Endothelial cell of umbilical vein (primary cell): ENCODE data around the gene HYAL3. TPM values are rescaled to one million over a fixed set of nuclear protein-coding genes. Genes with fewer than 3 reads are reported as not detected.

Source experiments
- BruUV-seq: library from RNA; stranded (reverse); fragments of 400-500 nt; replicated peaks from 2 replicates; lab custom pipeline; 2021; lab: Mats Ljungman, UMichigan
- CTCF ChIA-PET: fragments of 300-600, 350-600 bp; sonication (Branson Sonifier 250); formaldehyde crosslinking; loops from one replicate; lab custom pipeline; 2021; ENCODE audit warnings: antibody characterized with exemption, inconsistent platforms; lab: Charles Lee
- POLR2A ChIA-PET: fragments of 300-600, 350-600 bp; sonication (Branson Sonifier 250); formaldehyde crosslinking; loops from one replicate; lab custom pipeline; 2021; ENCODE audit warnings: antibody characterized with exemption, inconsistent platforms; lab: Charles Lee
- DNase-seq: peaks from one replicate; pipeline ENCODE4 v3.0.0-alpha.2; 2011; ENCODE audit warnings: low read depth, low spot score
- FAIRE-seq: peaks from 2 replicates; lab custom pipeline; 2011; peaks lifted over from hg19 to GRCh38; lab: Jason Lieb, UNC
- H2AFZ ChIP-seq: 2 replicates; pipeline ENCODE4 v1.6.0; 2012; ENCODE audit warnings: low read depth, low read length, control low read depth, inconsistent platforms
- H3K27ac ChIP-seq: 2 replicates; pipeline ENCODE4 v1.5.1; 2011; ENCODE audit warnings: low read depth, mild to moderate bottlenecking, control low read depth, low read length, moderate library complexity; ENCODE audit not compliant: insufficient read depth
- H3K27me3 ChIP-seq, 2 experiments: 2 replicates each; pipeline versions ENCODE4 v1.6.0 to v1.6.1; 2011; ENCODE audit warnings: low read length in 2 of 2, mixed read lengths in 1 of 2; ENCODE audit not compliant: control insufficient read depth in 2 of 2, insufficient read depth in 2 of 2
- H3K36me3 ChIP-seq, 2 experiments: 2 replicates in 1 of 2; 3 replicates in 1 of 2; pipeline ENCODE4 v1.5.1; 2011; ENCODE audit warnings: low read length in 2 of 2, mild to moderate bottlenecking in 1 of 2, moderate library complexity in 1 of 2; ENCODE audit not compliant: control insufficient read depth in 2 of 2, insufficient read depth in 2 of 2; ENCODE audit errors: extremely low read depth in 1 of 2
- H3K4me1 ChIP-seq: 3 replicates; pipeline ENCODE4 v1.5.1; 2011; ENCODE audit warnings: mild to moderate bottlenecking, low read length; ENCODE audit not compliant: control insufficient read depth, insufficient read depth; ENCODE audit errors: extremely low read depth
- H3K4me2 ChIP-seq: 2 replicates; pipeline ENCODE4 v1.6.1; 2011; ENCODE audit warnings: low read length, control low read depth, mixed read lengths; ENCODE audit not compliant: insufficient read depth
- H3K4me3 ChIP-seq, 3 experiments: fragments of 200-600 bp in 1 of 3; sonication (generic), shearing (Covaris generic) in 1 of 3; replicated peaks in 1 of 3; 2 replicates each; pipeline ENCODE4 v1.5.1; 2011 to 2016; ENCODE audit warnings: control low read depth in 3 of 3, low read length in 3 of 3, mild to moderate bottlenecking in 2 of 3, inconsistent platforms in 1 of 3, low read depth in 1 of 3, moderate library complexity in 1 of 3; ENCODE audit not compliant: insufficient read depth in 1 of 3
- H3K79me2 ChIP-seq: 2 replicates; pipeline ENCODE4 v1.6.0; 2012; ENCODE audit warnings: low read length, inconsistent platforms; ENCODE audit not compliant: control insufficient read depth, insufficient read depth
- H3K9ac ChIP-seq: replicated peaks from 2 replicates; pipeline ENCODE3; 2011; ENCODE audit warnings: low read length, control low read depth; ENCODE audit not compliant: insufficient read depth; ENCODE audit errors: extremely low read depth
- H3K9me1 ChIP-seq: replicated peaks from 3 replicates; pipeline ENCODE4 v1.6.0; 2011; ENCODE audit warnings: mild to moderate bottlenecking, low read length; ENCODE audit not compliant: control insufficient read depth, insufficient read depth; ENCODE audit errors: extremely low read depth
- H3K9me3 ChIP-seq: replicated peaks from 2 replicates; pipeline ENCODE4 v1.5.1; 2012; ENCODE audit warnings: low read length, inconsistent platforms; ENCODE audit not compliant: control insufficient read depth, insufficient read depth
- H4K20me1 ChIP-seq: replicated peaks from 2 replicates; pipeline ENCODE3; 2011; ENCODE audit warnings: mild to moderate bottlenecking, low read length; ENCODE audit not compliant: control insufficient read depth, insufficient read depth; ENCODE audit errors: extremely low read depth
- EZH2 ChIP-seq: IDR thresholded peaks from 2 replicates; pipeline ENCODE4 v1.6.1; 2012; ENCODE audit warnings: borderline replicate concordance, low read depth, mild to moderate bottlenecking, moderate library complexity, low read length, inconsistent platforms; ENCODE audit not compliant: severe bottlenecking
- FOS ChIP-seq: IDR thresholded peaks from 2 replicates; pipeline ENCODE4 v1.6.1; 2011; ENCODE audit warnings: mild to moderate bottlenecking, low read length, moderate library complexity, borderline replicate concordance; ENCODE audit not compliant: insufficient read depth
- GATA2 ChIP-seq: IDR thresholded peaks from 2 replicates; pipeline ENCODE4 v1.7.0; 2011; ENCODE audit warnings: low read depth, mild to moderate bottlenecking, moderate library complexity, mixed read lengths, low read length; ENCODE audit not compliant: insufficient read length, insufficient read depth
- JUN ChIP-seq: IDR thresholded peaks from 2 replicates; pipeline ENCODE4 v1.6.1; 2011; ENCODE audit warnings: borderline replicate concordance, low read depth; ENCODE audit not compliant: insufficient read length, insufficient read depth
- MYC ChIP-seq: IDR thresholded peaks from one replicate; pipeline ENCODE4 v1.6.1; 2011; ENCODE audit warnings: mild to moderate bottlenecking, low read depth, low read length
- POLR2A ChIP-seq: IDR thresholded peaks from 2 replicates; pipeline ENCODE4 v1.6.1; 2012; ENCODE audit warnings: low read depth, mild to moderate bottlenecking, control low read depth, low read length
- POLR2AphosphoS5 ChIP-seq: IDR thresholded peaks from 2 replicates; pipeline ENCODE4 v1.6.1; 2012; ENCODE audit warnings: low read depth, mild to moderate bottlenecking, control low read depth, low read length, moderate library complexity; ENCODE audit not compliant: insufficient read depth
- dilution Hi-C: fragments of 300-500 bp; cut with MboI; formaldehyde crosslinking; loops from one replicate; pipeline ENCODE4 v1.15.0; 2019; ENCODE audit warnings: low sequenced_read_pairs; ENCODE audit not compliant: extremely low pct_ligation_motif_present
- intact Hi-C: fragments of 100-400 bp; cut with micrococcal nuclease; formaldehyde crosslinking; loops from one replicate; pipeline ENCODE4 v1.10.0; 2022
- polyA plus RNA-seq, 4 experiments: library from polyadenylated mRNA; depleted of rRNA in 3 of 4; stranded (reverse) in 3 of 4; unstranded in 1 of 4; fragments of >200 nt; gene quantifications; 2 replicates each; pipeline versions ENCODE4 v1.2.1 to v1.2.3, GENCODE V29; 2011 to 2012; ENCODE audit warnings: missing spikeins in 1 of 4
- total RNA-seq: library from RNA; stranded (reverse); gene quantifications from 2 replicates; pipeline ENCODE4 v1.2.3, GENCODE V29; 2021
- TF ChIP-seq, protein P1 (sequence below), 2 donors: IDR thresholded peaks; 1 replicate in 1 of 2; 2 replicates in 1 of 2; pipeline ENCODE4 v1.5.1; 2011; ENCODE audit warnings: low read length in 2 of 2, mild to moderate bottlenecking in 2 of 2, moderate library complexity in 2 of 2, control low read depth in 1 of 2, inconsistent platforms in 1 of 2, low read depth in 1 of 2; ENCODE audit not compliant: insufficient read depth in 1 of 2; ENCODE audit errors: extremely low read depth in 1 of 2
- TF ChIP-seq, protein P2 (sequence below): IDR thresholded peaks from 2 replicates; pipeline ENCODE4 v1.6.1; 2011; ENCODE audit not compliant: insufficient read depth, insufficient read length

HYAL3 gene
- total and polyA plus RNA-seq, 2 donors (not counting 3 experiments of a cell fraction or from before 2014, with no cell fraction given) = 4.8 to 11.5 TPM

DNA sequence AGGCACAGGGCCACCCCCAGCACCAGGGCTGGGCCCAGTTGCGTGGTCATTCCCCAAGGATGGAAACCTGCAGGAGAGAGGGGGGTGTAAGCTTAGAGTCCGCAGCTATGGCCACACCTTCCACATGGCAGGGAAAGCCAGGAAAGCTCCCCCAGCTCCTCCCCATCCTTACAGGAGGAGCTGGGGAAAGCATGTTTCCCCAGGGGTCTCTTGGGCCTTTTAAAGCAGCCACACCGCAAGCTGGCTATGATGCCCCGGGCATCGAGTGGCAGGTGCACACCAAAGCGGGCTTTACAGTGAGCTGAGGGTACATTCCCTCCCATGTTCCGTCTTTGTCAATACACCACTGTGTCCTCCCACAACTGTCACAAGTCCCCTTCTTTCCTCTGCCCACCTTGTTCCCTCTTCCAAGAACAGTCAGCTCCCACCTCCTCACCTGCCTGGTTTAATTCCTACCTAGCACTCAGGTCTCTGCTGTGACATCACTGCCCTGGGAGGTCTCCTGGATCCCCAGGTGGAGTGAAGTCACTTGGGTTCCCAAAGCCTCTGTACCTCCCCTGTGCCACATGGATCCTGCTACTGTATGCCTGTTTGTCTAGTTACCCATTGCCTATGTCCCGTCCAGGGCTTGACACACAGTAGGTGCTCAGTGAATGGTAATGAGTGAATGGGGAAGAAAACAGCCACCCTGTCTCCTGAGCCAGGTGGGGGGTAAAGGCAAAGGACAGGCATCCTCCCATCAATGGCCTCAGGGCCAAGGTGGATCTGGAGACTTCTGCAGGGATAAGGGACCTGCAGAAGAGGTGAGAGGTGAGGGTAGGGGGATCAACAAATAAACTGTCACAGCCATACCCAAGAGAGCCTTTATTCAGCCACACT lies 3.4 kb downstream of the HYAL3 start:
- Histone ChIP-seq H3K27ac (no peak overlapping the region), H3K36me3 (no peaks in the 10 kb centered on the region), H2AFZ (no peak overlapping the region), H3K9me1 (no peaks in the 10 kb centered on the region), H3K4me1 (peaks cover 31% of the 10 kb centered on the region), H3K9me3 (no peaks in the 10 kb centered on the region), H3K4me3 (no peak overlapping the region), H3K4me2 (no peak overlapping the region), H4K20me1 (no peaks in the 10 kb centered on the region), H3K9ac (no peak overlapping the region), H3K27me3 (no peaks in the 10 kb centered on the region), H3K79me2 (peaks cover 13% of the 10 kb centered on the region)
- intact Hi-C loops = no loop called here
- DNase-seq = no peak
- TF ChIP-seq, protein P1, sequence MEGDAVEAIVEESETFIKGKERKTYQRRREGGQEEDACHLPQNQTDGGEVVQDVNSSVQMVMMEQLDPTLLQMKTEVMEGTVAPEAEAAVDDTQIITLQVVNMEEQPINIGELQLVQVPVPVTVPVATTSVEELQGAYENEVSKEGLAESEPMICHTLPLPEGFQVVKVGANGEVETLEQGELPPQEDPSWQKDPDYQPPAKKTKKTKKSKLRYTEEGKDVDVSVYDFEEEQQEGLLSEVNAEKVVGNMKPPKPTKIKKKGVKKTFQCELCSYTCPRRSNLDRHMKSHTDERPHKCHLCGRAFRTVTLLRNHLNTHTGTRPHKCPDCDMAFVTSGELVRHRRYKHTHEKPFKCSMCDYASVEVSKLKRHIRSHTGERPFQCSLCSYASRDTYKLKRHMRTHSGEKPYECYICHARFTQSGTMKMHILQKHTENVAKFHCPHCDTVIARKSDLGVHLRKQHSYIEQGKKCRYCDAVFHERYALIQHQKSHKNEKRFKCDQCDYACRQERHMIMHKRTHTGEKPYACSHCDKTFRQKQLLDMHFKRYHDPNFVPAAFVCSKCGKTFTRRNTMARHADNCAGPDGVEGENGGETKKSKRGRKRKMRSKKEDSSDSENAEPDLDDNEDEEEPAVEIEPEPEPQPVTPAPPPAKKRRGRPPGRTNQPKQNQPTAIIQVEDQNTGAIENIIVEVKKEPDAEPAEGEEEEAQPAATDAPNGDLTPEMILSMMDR (IDR thresholded peaks at IDR 0.05; ENCODE audit: extremely low read depth in 1 of 2, insufficient read depth in 1 of 2, low read depth in 1 of 2, low read length in 2 of 2) = no peak
- no peak for TF ChIP-seq GATA2
- TF ChIP-seq, protein P2, sequence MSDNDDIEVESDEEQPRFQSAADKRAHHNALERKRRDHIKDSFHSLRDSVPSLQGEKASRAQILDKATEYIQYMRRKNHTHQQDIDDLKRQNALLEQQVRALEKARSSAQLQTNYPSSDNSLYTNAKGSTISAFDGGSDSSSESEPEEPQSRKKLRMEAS = no peak
- TF ChIP-seq POLR2A = no peak
- no peak for TF ChIP-seq MYC
- TF ChIP-seq EZH2 = no peak
- TF ChIP-seq JUN = no peak
- TF ChIP-seq FOS = no peak
- TF ChIP-seq POLR2AphosphoS5 = no peak
- dilution Hi-C loops = no loop called here
- ChIA-PET POLR2A (no interaction called here), CTCF (no interaction called here)
- FAIRE-seq = no peak
- no TSS peak for BruUV-seq
